Stimulated activated naive CD4-positive, alpha-beta T cell treated with Interleukin-2 at 50 U/mL for 16 hours (primary cell): ENCODE data around the gene IGF2BP3.

ENCODE experiments used
- DNase-seq: peaks from one replicate; lab custom pipeline; 2025; lab: John Stamatoyannopoulos, UW

Gene IGF2BP3

GRCh38 chr7:23472046-23472445 lies 1.8 kb upstream of the IGF2BP3 start:
- no peak for DNase-seq

- DNase-seq, result no peak
These were observed 992 bp upstream of the IGF2BP3 start for GRCh38 chr7:23471106-23471859.

DNA sequence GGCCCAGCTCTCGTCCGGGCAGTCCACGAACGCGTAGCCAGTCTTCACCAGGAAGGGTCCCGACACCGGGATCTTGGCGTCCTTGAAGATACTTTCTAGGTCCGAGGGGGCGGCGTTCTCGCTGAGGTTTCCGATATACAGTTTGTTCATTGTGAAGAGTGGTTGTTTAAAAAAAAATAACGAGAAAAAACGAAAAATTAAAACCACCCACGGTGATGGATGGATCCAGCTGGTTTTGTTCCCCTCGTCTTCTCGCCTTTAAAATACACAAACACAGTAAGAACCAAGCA lies 385 bp downstream of the IGF2BP3 start:
- no peak for DNase-seq

DNA sequence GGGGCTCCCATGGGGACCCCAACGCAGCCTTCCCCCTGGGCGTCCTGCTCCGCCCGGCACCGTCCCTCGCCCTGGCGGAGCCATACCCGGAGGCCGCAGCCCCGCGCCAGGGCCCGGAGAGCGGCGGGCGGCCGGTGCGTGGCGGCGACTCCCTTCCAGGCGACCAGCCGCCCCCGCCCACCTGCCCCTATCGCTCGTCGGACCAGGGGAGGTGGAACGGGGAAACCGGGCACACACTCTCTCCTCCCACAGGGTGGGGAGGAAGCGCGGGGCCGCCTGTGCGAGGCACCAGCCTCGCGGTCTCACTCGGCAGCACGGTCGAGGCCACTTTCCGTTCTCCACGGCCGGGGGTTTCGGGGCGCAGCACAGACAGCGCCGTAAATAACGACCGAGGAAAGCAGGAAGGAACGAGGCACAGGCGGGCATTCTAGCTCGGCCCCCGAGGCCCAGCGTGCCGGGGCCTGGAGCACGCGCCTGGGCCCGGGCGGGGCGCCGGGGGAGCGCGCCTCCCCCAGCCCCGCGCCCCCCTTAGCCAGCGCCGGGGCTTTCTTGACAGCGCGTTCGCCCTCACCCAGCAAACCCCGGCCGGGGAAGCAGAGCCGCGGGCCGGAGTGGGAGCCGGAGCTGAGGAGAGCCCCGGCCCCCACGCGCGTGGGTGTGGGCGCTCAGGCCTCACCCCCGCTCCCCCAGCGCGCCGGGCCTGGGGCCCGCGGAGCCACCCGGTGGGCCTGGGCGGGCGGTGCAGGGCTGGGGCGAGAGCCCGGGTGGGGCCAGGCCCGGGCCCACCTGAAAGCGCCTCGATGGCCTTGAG lies 936 bp downstream of the IGF2BP3 start:
- DNase-seq, result no peak

DNA sequence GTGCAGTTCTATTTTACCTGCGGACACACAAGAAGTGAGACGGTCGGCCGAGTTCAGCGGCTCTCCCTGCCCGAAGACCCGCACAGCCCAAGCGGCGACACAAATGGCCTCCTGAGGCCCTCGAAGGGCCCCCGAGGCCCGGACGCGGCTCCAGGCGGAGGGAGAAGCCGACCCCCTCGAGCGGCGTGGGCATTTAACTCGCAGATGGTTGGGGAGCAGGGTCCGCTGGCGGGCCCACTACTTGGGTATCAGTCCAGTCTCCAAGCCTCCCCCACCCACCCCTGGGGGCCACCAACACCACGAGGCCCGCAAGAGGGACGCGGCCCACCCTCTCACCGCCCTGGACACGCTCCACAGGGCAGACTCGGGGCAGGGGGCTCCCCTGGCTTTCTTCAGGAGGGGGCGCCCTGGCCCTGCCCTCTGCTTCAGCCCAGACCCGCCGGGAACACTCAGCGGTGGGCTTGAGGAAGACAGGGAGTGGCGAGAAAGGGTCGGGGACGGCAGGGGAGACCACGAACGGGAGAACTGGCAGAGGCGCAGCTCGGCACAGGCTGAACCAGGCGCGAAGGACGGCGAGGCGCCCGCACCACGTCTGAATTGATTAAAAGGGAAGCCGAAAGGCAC lies 1.7 kb downstream of the IGF2BP3 start:
- DNase-seq, result no peak

GRCh38 chr7:23467806-23468525 lies 2.3 kb downstream of the IGF2BP3 start:
- no peak for DNase-seq

GRCh38 chr7:23467291-23467805 lies 2.9 kb downstream of the IGF2BP3 start:
- no peak for DNase-seq

- no peak for DNase-seq
These were observed 7.4 kb downstream of the IGF2BP3 start for GRCh38 chr7:23462846-23463245.

- no peak for DNase-seq
These were observed 12.2 kb downstream of the IGF2BP3 start for GRCh38 chr7:23458044-23458443.

GRCh38 chr7:23456093-23456492 lies 14.2 kb downstream of the IGF2BP3 start:
- DNase-seq, result no peak

DNA sequence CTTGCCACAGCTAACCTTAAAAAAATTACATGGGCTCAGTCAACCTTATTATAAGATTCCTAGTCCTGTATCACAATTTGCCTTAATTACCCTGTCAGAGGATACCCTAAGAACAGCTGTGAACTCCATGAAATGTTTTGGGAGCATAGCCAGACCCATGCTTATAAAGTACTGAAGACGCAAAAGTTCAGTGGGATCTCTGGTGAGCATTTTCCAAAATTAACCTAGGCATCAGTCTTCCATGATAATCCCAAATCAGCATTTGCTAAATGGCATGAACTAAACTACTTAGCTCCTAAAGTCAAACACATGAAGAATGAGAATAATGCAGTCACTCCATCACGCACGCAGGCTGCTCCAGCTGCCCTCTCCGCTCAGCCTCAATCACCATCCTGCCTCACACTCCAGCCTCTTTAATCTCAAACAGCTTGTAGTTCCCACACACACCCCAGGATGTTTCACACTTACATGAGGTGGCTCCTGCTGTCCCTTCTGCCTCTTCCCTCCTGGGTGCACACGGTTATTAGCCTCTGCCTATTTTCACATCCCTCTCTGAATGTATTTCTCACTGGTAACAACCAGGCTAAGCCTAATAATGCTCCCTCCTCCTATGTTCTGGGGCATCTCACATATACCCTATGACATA lies 15.3 kb downstream of the IGF2BP3 start:
- no peak for DNase-seq

DNA sequence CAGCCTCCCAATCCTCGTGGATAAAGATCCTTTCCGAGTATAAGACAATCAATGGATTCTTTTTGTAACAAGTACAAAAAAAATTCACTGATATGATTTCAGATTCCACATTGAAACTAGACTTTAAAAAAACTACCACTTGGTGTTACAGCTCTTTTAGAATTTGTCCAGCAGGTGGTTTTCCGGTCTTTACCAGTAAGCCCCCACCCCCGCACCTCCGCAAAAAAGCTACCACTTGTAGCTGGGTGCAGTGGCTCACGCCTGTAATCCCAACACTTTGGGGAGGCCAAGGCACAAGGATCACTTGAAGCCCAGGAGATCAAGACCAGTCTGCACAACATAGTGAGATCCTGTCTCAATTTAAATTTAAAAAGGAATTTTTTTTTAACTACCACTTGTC lies 19.8 kb downstream of the IGF2BP3 start:
- no peak for DNase-seq

DNA sequence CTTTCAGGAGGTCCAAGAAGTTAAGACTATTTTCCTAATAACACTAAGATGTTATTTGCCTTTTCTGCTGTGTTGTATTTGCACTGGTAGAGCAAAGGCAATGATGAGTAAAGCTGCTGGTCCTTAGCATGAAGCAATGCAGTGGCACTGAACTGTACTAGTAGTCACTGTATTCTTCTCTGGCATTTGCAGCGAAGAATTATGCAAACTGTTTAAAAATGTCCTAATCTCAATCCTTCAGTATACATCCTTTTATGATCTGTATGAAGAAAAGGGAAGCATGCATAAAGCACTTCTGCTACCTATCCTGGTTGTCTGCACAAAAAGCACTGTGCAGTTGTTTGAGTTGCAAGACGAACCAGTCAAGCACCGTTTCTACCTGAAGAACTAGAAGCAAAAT lies 20.4 kb downstream of the IGF2BP3 start:
- no peak for DNase-seq

- no peak for DNase-seq
These were observed 25.0 kb downstream of the IGF2BP3 start for GRCh38 chr7:23445326-23445725.

GRCh38 chr7:23443974-23444373 lies 26.3 kb downstream of the IGF2BP3 start:
- DNase-seq, result no peak

DNA sequence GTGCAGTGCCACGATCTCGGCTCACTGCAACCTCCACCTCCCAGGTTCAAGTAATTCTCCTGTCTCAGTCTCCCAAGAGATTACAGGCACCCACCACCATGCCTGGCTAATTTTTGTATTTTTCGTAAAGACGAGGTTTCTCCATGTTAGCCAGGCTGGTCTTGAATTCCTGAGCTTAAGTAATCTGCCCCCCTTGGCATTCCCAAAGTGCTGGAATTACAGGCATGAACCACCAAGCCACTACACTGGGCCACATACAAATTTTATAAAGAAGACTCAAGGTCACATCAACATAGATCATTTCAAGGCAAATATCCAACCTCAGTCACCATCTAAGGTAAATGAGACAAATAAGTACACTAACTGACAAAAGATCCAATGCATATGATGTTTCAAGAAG lies 32.1 kb downstream of the IGF2BP3 start:
- DNase-seq, result no peak

DNA sequence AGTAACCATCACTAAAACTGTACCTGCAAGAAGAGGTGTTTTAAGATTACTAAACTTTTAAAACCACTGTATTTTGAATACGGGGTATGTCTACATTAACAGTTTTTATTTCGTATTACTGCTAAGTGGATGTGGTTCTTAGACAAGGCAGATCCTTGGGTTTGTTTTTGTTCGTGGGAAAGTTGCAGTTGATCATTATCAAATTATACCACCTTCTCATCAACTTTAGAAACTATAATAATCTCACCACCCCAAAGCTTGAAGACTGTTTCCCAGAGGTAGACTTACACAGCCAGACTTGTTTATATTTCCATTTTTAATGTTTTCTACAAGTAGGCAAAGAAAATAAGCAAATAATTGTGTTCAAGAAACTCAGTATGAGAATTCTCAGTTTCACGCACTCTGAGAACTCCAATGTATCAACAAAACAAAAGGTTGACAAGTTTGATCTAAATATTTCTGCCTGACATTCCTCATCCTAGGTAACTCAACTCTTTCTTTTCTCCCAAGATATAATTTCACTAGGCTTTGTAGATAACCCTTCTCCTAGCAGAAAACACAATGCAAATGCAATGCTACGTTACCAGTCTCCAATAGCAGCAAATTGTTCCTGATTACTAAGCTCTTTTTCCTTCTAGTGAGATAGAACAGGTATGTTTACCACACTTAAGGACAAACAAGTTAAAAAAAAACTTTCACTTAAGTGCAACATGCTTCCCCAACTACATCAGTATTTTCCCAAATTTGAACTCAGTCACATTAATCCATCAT lies 36.0 kb downstream of the IGF2BP3 start:
- no peak for DNase-seq

DNA sequence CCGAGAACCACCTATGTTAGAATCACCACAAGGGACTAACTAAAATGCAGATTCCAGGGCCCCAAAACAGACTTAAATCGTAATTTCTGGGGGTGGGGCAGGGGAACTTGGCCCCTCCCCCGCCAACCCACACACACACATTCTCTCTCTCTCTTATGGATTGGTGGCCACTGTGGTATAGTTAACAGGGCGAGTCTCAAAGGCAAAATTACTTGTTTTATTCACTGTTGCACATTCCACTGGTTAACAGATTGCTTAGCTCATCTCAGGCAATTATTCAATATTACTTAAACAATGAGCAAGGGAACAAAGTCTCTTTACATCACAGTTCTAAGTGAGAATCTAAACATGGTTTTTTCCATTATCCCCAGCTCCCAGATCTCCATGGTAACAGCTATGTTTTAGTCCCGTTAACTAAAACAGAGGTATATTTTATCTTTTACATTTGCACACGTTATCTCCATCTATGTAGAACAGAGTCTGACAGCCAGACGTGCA lies 38.5 kb downstream of the IGF2BP3 start:
- DNase-seq, result no peak

DNA sequence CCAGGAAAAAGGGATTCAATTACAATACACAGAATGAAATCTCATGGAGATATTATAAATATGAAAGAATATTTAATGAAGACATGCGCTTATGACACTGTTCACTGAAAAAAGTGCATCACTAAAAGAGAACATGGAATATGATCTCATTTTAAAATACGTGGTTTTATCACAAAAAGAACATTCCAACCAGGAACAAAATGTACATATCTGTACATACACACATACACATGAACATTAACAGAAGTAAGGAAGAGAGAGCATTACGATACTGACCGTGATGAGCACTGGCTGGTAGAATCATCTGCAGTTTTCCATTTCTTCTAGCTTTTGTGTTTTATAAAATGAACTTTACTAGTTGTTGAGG lies 39.4 kb downstream of the IGF2BP3 start:
- no peak for DNase-seq

DNA sequence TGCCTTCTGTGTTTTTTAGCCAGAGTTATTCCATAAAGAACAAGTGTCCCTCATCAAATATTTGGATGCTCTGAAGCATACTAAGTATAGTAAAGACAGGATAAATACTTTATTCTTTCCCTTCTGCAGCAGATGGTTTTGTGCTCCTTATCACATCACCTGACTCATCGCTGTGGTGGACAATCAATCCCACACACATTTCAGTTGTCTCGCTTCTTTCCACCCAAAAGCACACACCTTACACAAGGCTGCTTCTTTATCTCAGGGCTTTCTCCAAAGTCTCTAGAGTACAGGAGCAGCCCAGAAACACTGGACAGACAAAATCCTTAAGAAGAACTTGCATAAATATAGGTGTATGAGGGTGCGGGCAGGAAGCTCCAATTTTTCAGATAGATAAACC lies 43.4 kb downstream of the IGF2BP3 start:
- DNase-seq, result no peak

- DNase-seq, result no peak
These were observed 47.4 kb downstream of the IGF2BP3 start for GRCh38 chr7:23422909-23423308.
